Omental fat pad (tissue), 4 donors: ENCODE data around the gene MYOM3. TPM values are rescaled to one million over a fixed set of nuclear protein-coding genes. Genes with fewer than 3 reads are reported as not detected.

Source experiments
- ATAC-seq: fragments of 150-250 bp; one replicate; pipeline ENCODE4 v1.9.1; 2016; ENCODE audit warnings: mild to moderate bottlenecking, moderate library complexity; ENCODE audit not compliant: low FRiP score
- DNase-seq: peaks from one replicate; pipeline ENCODE4 v3.0.0-alpha.2; 2019; ENCODE audit warnings: low spot score
- CTCF ChIP-seq, 3 donors: fragments of 450-650 bp; IDR thresholded peaks; one replicate each; pipeline ENCODE4 v1.5.1; 2016 to 2017; ENCODE audit warnings: antibody characterized with exemption in 3 of 3, mild to moderate bottlenecking in 3 of 3, moderate library complexity in 2 of 3
- total RNA-seq, 4 donors: library from RNA; depleted of rRNA; stranded (reverse); fragments of >200 nt; gene quantifications; one replicate each; pipeline ENCODE4 v1.1.0, GENCODE V29; 2016

The MYOM3 gene
- total RNA-seq, 4 donors from 2014 or later, result 0.13 to 0.79 (median 0.32) TPM

GRCh38 chr1:24007079-24007478 is 104.9 kb downstream of the MYOM3 start:
- no peak for DNase-seq
- no peak for ATAC-seq
- no peak for TF ChIP-seq CTCF (IDR thresholded peaks at IDR 0.05)

Other genes with a start within 250 kb of the MYOM3 start
- gene FUCA1, start 243.8 kb downstream of the MYOM3 start, total RNA-seq, result 10 to 100 TPM; 31.7 to 49.5 (median 45.7) TPM
- gene CNR2, start 198.8 kb downstream of the MYOM3 start, total RNA-seq, result under 1 TPM in 2 of 4 donors, not detected in 2; 0.06 to 0.09 TPM
- gene PNRC2, start 152.3 kb downstream of the MYOM3 start, total RNA-seq, result 100 to 1,000 TPM; 139 to 173 (median 153) TPM
- gene SRSF10, start 131.8 kb downstream of the MYOM3 start, total RNA-seq, result 100 to 1,000 TPM; 101 to 152 (median 120) TPM
- gene IL22RA1, start 31.0 kb upstream of the MYOM3 start, total RNA-seq, result 1 to 10 TPM in 1 of 4 donors, under 1 TPM in 3; 0.12 to 1.2 (median 0.39) TPM
- 1 to 10 TPM in 3 of 4 donors, not detected in 1; 1.1 to 4.6 (median 1.8) TPM for gene IFNLR1, start 75.2 kb upstream of the MYOM3 start, total RNA-seq
- gene GRHL3, start 207.2 kb upstream of the MYOM3 start, total RNA-seq, result 1 to 10 TPM in 1 of 4 donors, under 1 TPM in 3; 0.44 to 3.3 (median 0.66) TPM